Testis (tissue), 3 donors: ENCODE data around the gene VPS13C. TPM values are rescaled to one million over a fixed set of nuclear protein-coding genes. Genes with fewer than 3 reads are reported as not detected.

Experiments
- DNase-seq: peaks from one replicate; pipeline ENCODE4 v3.0.0-alpha.2; 2019
- H3K27ac ChIP-seq, 2 donors: fragments of 200-600 bp; sonication (generic); one replicate each; pipeline ENCODE4 v1.5.1; 2019
- H3K27me3 ChIP-seq: fragments of 200-600 bp; sonication (generic); one replicate; pipeline ENCODE4 v1.5.1; 2019
- H3K36me3 ChIP-seq: fragments of 200-600 bp; sonication (generic); one replicate; pipeline ENCODE4 v1.5.1; 2017; ENCODE audit warnings: low read depth; ENCODE audit errors: missing control alignments
- H3K4me1 ChIP-seq: fragments of 200-600 bp; sonication (generic); one replicate; pipeline ENCODE4 v1.5.1; 2019
- H3K4me3 ChIP-seq, 2 donors: fragments of 200-600 bp; sonication (generic); one replicate each; pipeline ENCODE4 v1.5.1; 2017 to 2019
- H3K9me3 ChIP-seq: fragments of 200-600 bp; sonication (generic); one replicate; pipeline ENCODE4 v1.5.1; 2017
- CTCF ChIP-seq, 3 experiments: fragments of 450-650 bp in 2 of 3; fragments of 200-600 bp in 1 of 3; sonication (generic) in 1 of 3; IDR thresholded peaks; one replicate each; pipeline ENCODE4 v1.5.1; 2016 to 2019; ENCODE audit warnings: antibody characterized with exemption in 3 of 3, mild to moderate bottlenecking in 2 of 3, moderate library complexity in 1 of 3
- POLR2A ChIP-seq: fragments of 450-650 bp; IDR thresholded peaks from one replicate; pipeline ENCODE4 v1.6.1; 2017; ENCODE audit warnings: antibody characterized with exemption, mild to moderate bottlenecking, moderate library complexity
- WGBS, 2 donors: methylation state at CpG; one replicate each; pipeline ENCODE4 v1.1.5; 2018; 5-methylcytosine and 5-hydroxymethylcytosine counted together
- intact Hi-C: fragments of 100-400 bp; cut with DNase I; formaldehyde crosslinking; loops from one replicate; pipeline ENCODE4 v1.15.1; 2023; ENCODE audit warnings: low total_unique reads
- polyA plus RNA-seq: library from polyadenylated mRNA; stranded (reverse); fragments of 350-450 nt; fragmentation: Illumina TruSeq; extraction: RNeasy Lipid Tissue Mini Kit (QIAGEN cat#74804); gene quantifications from one replicate; pipeline ENCODE4 v1.2.3, GENCODE V29; 2014; ENCODE audit warnings: low read depth, low replicate concordance; ENCODE audit not compliant: insufficient read depth
- total RNA-seq, 2 donors: library from RNA; depleted of rRNA; stranded (reverse); fragments of >200 nt; gene quantifications; one replicate each; pipeline ENCODE4 v1.2.3, GENCODE V29; 2016

VPS13C gene
- total and polyA plus RNA-seq, 3 donors from 2014 or later: 21.3 to 89.1 (median 86.1) TPM

DNA sequence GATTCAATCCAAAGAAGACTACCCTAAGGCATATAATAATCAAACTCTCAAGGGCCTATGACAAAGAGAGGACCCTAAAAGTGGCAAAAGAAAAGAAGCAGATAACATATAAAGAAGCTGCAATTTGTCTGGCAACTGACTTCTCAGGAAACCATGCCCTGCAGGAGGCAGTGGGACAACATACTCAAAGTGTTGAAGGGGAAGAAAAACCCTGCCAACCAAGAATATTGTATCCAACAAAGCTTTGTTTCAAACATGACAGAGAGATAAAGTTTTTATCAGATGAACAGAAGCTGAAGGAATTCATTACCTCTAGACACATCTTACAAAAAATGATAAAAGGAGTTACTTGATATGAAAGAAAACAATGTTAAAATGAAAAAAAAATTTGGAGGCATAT, 167.1 kb downstream of the VPS13C start:
- no peak for DNase-seq
- Histone ChIP-seq H3K9me3 (no peaks in the 10 kb centered on the region), H3K27ac (no peak overlapping the region), H3K4me3 (no peak overlapping the region), H3K36me3 (no peaks in the 10 kb centered on the region), H3K4me1 (no peaks in the 10 kb centered on the region), H3K27me3 (no peaks in the 10 kb centered on the region)
- no peak for TF ChIP-seq CTCF (IDR thresholded peaks at IDR 0.05)
- TF ChIP-seq POLR2A: no peak
- intact Hi-C loops: no loop called here

DNA sequence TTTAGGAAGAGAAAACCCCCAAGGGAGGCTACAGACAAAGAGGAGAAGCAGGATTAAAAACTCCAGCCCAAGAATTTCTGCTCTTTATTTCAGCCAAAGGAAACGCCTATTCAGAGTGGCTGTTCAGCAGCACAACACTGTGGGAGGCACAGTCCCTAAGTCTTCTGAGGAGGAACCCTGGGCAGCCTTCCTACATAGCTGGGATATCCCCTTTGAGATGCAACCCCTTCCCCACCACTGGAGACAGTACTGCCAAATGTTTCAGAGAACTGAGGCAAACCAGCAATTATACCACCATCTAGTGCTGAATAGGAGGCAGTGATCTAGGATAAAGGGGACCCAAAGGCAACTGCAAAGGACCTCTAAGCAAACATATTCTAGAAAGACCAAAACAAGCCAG, 168.1 kb downstream of the VPS13C start:
- Histone ChIP-seq H3K4me3 (no peak overlapping the region), H3K36me3 (no peaks in the 10 kb centered on the region)
- intact Hi-C loops: no loop called here

DNA sequence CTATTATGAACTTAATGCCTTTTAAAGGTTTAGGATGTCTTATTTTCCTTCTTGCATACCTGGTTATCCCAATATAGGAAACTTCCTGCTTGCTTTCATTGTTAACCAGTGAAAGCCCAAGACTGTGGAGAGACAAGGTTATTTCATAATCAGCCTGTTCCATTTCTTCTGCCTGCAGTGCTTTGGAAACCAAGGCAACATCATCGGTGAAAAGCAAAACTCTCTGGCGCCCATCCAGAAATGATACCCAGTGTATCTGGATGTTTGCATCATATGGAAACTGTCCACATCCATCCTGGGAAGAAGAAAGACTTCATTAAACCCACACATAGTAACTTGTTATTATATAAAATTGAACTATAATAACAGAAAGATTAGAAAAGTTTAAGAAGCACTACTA, 170.1 kb downstream of the VPS13C start:
- intact Hi-C loops: no loop called here
- no peak overlapping the region for H3K4me3 ChIP-seq
- no peaks in the 10 kb centered on the region for H3K9me3 ChIP-seq
- no peaks in the 10 kb centered on the region for H3K36me3 ChIP-seq
- 84 to 92% methylated on average over 2 of the region's 2 CpGs for WGBS, 2 donors
- no peak overlapping the region for H3K27ac ChIP-seq
- no peak for TF ChIP-seq CTCF (IDR thresholded peaks at IDR 0.05)
- no peak for TF ChIP-seq POLR2A
- no peak for DNase-seq
- H3K27me3 ChIP-seq: no peaks in the 10 kb centered on the region
- H3K4me1 ChIP-seq: no peaks in the 10 kb centered on the region

More for the DNA sequence above, 168.1 kb downstream of the VPS13C start:
- Histone ChIP-seq H3K27ac (no peak overlapping the region), H3K4me1 (no peaks in the 10 kb centered on the region), H3K27me3 (no peaks in the 10 kb centered on the region), H3K9me3 (no peaks in the 10 kb centered on the region)
- no peak for TF ChIP-seq POLR2A
- TF ChIP-seq CTCF (IDR thresholded peaks at IDR 0.05): no peak
- WGBS, 2 donors: 93 to 100% methylated on average over 1 of the region's 1 CpG
- no peak for DNase-seq

GRCh38 chr15:61889706-61890105, 170.5 kb downstream of the VPS13C start:
- TF ChIP-seq CTCF (IDR thresholded peaks at IDR 0.05): no peak
- no peaks in the 10 kb centered on the region for H3K27me3 ChIP-seq
- H3K4me1 ChIP-seq: no peaks in the 10 kb centered on the region
- H3K27ac ChIP-seq: no peak overlapping the region
- intact Hi-C loops: no loop called here
- DNase-seq: no peak
- H3K4me3 ChIP-seq: no peak overlapping the region
- H3K9me3 ChIP-seq: no peaks in the 10 kb centered on the region
- WGBS, 2 donors: 92 to 99% methylated on average over 3 of the region's 3 CpGs
- H3K36me3 ChIP-seq: no peaks in the 10 kb centered on the region

DNA sequence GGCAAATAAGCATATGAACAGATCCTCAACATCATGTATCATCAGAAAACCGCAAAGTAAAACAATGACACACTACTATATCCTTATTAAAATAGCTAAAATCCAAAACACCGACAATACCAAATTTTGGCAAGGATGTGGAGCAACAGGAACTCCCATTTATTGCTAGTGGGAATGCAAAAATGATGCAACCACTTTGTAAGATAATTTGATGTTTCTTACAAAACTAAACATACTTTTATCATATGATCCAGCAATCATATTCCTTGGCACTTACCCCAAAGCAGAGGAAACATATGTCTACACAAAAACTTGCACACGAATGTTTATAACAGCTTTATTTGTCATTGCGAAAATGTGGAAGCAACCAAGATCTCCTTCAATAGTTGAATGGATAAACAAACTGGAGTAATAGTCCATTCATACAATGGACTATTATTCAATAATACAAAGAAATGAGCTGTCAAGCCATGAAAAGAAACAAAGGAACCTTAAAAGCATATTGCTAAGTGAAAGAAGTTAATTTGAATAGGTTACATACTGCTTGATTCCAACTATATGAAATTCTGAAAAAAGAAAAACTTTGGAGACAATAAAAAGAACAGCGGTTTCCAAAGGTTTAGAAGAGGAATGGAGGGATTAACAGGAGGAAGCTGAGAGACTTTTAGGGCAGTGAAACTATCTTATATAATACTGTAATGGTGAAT, 172.0 kb downstream of the VPS13C start:
- Histone ChIP-seq H3K4me1 (no peaks in the 10 kb centered on the region), H3K36me3 (no peaks in the 10 kb centered on the region), H3K27ac (no peak overlapping the region), H3K9me3 (no peaks in the 10 kb centered on the region), H3K4me3 (no peak overlapping the region), H3K27me3 (no peaks in the 10 kb centered on the region)
- 90 to 95% methylated on average over 5 of the region's 5 CpGs for WGBS, 2 donors
- TF ChIP-seq CTCF (IDR thresholded peaks at IDR 0.05) (no peak), POLR2A (no peak)
- intact Hi-C loops: no loop called here
- DNase-seq: no peak
